ENCODE results near the gene GEMIN4.

GEMIN4 gene

DNA sequence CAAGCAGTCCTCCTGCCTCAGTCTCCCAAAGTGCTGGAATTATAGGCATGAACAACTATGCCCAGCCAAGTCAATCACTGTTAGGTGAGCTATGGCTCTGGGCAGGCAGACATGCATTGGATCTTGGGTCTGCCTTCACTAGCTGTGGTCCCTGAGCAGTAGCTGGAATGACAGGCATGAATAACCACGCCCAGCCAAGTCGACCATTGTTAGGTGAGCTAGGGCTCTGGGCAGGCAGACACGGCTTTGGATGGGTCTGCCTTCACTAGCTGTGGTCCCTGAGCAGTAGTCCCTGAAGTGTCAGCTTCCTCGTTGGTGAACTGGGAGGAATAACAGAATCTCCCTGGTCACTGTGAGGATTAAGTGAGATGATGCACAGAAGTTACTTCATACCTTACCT is 36.5 kb upstream of the GEMIN4 start:
- no peak overlapping the region for H3K27ac ChIP-seq (ENCODE audit: extremely low read depth, low read depth, low read length)
- no peaks in the 10 kb centered on the region for H3K9me3 ChIP-seq (ENCODE audit: control insufficient read depth, insufficient read depth, low read depth, low read length)
- no peak overlapping the region for H3K4me3 ChIP-seq (ENCODE audit: low read depth, low read length)
- H3K36me3 ChIP-seq (ENCODE audit: control insufficient read depth in 2 of 2, insufficient read depth in 1 of 2, low read length in 2 of 2): peaks cover 23 to 90% of the 10 kb centered on the region in 2 experiments
- TF ChIP-seq ZNF416 (tag by site-specific recombination; IDR thresholded peaks at IDR 0.05) (no peak), ZBTB8A (tag by site-specific recombination; IDR thresholded peaks at IDR 0.05) (no peak), MZF1 (tag by site-specific recombination; IDR thresholded peaks at IDR 0.05; ENCODE audit: borderline replicate concordance) (no peak), ZNF324 (tag by site-specific recombination; IDR thresholded peaks at IDR 0.05) (no peak), PBX3 (CRISPR knock-in tag; IDR thresholded peaks at IDR 0.05) (no peak), ZNF548 (tag by site-specific recombination; IDR thresholded peaks at IDR 0.05) (no peak), ZNF658 (tag by site-specific recombination; IDR thresholded peaks at IDR 0.05) (no peak), ZNF211 (tag by site-specific recombination; IDR thresholded peaks at IDR 0.05; ENCODE audit: low read depth) (no peak), ZNF366 (tag by site-specific recombination; conservative IDR thresholded peaks at IDR 0.05) (no peak), FEZF1 (tag by site-specific recombination; IDR thresholded peaks at IDR 0.05) (no peak), YY1 (tag by site-specific recombination; IDR thresholded peaks at IDR 0.05) (no peak)
- TF ChIP-seq, protein P1, sequence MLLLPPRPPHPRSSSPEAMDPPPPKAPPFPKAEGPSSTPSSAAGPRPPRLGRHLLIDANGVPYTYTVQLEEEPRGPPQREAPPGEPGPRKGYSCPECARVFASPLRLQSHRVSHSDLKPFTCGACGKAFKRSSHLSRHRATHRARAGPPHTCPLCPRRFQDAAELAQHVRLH (tag by site-specific recombination; IDR thresholded peaks at IDR 0.05): no peak
- TF ChIP-seq, protein P2, sequence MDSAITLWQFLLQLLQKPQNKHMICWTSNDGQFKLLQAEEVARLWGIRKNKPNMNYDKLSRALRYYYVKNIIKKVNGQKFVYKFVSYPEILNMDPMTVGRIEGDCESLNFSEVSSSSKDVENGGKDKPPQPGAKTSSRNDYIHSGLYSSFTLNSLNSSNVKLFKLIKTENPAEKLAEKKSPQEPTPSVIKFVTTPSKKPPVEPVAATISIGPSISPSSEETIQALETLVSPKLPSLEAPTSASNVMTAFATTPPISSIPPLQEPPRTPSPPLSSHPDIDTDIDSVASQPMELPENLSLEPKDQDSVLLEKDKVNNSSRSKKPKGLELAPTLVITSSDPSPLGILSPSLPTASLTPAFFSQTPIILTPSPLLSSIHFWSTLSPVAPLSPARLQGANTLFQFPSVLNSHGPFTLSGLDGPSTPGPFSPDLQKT (IDR thresholded peaks at IDR 0.05; ENCODE audit: borderline replicate concordance, low read depth, low read length): no peak
- TF ChIP-seq, protein P3, sequence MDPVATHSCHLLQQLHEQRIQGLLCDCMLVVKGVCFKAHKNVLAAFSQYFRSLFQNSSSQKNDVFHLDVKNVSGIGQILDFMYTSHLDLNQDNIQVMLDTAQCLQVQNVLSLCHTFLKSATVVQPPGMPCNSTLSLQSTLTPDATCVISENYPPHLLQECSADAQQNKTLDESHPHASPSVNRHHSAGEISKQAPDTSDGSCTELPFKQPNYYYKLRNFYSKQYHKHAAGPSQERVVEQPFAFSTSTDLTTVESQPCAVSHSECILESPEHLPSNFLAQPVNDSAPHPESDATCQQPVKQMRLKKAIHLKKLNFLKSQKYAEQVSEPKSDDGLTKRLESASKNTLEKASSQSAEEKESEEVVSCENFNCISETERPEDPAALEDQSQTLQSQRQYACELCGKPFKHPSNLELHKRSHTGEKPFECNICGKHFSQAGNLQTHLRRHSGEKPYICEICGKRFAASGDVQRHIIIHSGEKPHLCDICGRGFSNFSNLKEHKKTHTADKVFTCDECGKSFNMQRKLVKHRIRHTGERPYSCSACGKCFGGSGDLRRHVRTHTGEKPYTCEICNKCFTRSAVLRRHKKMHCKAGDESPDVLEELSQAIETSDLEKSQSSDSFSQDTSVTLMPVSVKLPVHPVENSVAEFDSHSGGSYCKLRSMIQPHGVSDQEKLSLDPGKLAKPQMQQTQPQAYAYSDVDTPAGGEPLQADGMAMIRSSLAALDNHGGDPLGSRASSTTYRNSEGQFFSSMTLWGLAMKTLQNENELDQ (tag by site-specific recombination; IDR thresholded peaks at IDR 0.05; ENCODE audit: low read depth): no peak
- TF ChIP-seq, protein P4, sequence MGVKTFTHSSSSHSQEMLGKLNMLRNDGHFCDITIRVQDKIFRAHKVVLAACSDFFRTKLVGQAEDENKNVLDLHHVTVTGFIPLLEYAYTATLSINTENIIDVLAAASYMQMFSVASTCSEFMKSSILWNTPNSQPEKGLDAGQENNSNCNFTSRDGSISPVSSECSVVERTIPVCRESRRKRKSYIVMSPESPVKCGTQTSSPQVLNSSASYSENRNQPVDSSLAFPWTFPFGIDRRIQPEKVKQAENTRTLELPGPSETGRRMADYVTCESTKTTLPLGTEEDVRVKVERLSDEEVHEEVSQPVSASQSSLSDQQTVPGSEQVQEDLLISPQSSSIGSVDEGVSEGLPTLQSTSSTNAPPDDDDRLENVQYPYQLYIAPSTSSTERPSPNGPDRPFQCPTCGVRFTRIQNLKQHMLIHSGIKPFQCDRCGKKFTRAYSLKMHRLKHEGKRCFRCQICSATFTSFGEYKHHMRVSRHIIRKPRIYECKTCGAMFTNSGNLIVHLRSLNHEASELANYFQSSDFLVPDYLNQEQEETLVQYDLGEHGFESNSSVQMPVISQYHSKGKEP (tag by site-specific recombination; IDR thresholded peaks at IDR 0.05): no peak
- CTCF ChIA-PET: interaction anchor here (1.6 kb wide), 1 partner anchor 192 kb away, joined by 4 read pairs; no protein-coding TSS in a partner anchor
- H3K4me1 ChIP-seq (ENCODE audit: control insufficient read depth, insufficient read depth, low read length): no peaks in the 10 kb centered on the region
- POLR2A ChIA-PET: interaction anchor here (0.7 to 2.3 kb wide), 5 partner anchors 36 to 192 kb away, joined by 3 to 8 read pairs (median 5); partner anchors contain the start of gene NXN

DNA sequence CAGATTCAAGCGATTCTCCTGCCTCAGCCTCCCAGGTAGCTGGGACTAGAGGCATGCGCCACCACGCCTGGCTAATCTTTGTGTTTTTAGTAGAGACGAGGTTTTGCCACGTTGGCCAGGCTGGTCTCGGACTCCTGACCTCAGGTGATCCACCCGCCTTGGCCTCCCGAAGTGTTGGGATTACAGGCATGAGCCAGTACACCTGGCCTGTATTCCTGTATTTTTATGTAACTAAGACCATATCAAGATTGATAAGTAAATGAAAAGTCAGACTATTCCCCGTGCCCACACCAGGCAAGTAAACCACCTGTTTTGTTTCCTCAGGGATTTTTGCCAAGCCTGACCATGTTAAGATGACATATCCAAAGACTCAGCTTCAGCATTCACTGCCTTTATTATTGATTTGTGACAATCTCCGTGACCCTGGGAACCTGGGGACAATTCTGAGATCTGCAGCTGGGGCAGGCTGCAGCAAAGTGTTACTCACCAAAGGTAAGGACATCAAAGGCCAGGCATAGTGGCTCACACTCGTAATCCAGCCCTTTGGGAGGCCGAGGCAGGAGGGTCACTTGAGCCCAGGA is 35.7 kb upstream of the GEMIN4 start:
- Histone ChIP-seq H3K27ac (ENCODE audit: extremely low read depth, low read depth, low read length) (no peak overlapping the region), H3K36me3 (ENCODE audit: control insufficient read depth in 2 of 2, insufficient read depth in 1 of 2, low read length in 2 of 2) (peaks cover 23 to 86% of the 10 kb centered on the region in 2 experiments), H3K9me3 (ENCODE audit: control insufficient read depth, insufficient read depth, low read depth, low read length) (no peaks in the 10 kb centered on the region), H3K4me3 (ENCODE audit: low read depth, low read length) (no peak overlapping the region), H3K4me1 (ENCODE audit: control insufficient read depth, insufficient read depth, low read length) (peaks cover 2% of the 10 kb centered on the region; the same call in 1 of the 2 replicates)
- ChIA-PET CTCF (no interaction called here), POLR2A (interaction anchor here (0.7 to 2.3 kb wide), 2 partner anchors 101 to 192 kb away, joined by 7 to 8 read pairs; partner anchors contain the start of gene NXN)
- TF ChIP-seq ZNF701 (tag by site-specific recombination; IDR thresholded peaks at IDR 0.05): no peak
- TF ChIP-seq PRDM2 (tag by site-specific recombination; IDR thresholded peaks at IDR 0.05; ENCODE audit: borderline replicate concordance): no peak
- TF ChIP-seq, protein P5, sequence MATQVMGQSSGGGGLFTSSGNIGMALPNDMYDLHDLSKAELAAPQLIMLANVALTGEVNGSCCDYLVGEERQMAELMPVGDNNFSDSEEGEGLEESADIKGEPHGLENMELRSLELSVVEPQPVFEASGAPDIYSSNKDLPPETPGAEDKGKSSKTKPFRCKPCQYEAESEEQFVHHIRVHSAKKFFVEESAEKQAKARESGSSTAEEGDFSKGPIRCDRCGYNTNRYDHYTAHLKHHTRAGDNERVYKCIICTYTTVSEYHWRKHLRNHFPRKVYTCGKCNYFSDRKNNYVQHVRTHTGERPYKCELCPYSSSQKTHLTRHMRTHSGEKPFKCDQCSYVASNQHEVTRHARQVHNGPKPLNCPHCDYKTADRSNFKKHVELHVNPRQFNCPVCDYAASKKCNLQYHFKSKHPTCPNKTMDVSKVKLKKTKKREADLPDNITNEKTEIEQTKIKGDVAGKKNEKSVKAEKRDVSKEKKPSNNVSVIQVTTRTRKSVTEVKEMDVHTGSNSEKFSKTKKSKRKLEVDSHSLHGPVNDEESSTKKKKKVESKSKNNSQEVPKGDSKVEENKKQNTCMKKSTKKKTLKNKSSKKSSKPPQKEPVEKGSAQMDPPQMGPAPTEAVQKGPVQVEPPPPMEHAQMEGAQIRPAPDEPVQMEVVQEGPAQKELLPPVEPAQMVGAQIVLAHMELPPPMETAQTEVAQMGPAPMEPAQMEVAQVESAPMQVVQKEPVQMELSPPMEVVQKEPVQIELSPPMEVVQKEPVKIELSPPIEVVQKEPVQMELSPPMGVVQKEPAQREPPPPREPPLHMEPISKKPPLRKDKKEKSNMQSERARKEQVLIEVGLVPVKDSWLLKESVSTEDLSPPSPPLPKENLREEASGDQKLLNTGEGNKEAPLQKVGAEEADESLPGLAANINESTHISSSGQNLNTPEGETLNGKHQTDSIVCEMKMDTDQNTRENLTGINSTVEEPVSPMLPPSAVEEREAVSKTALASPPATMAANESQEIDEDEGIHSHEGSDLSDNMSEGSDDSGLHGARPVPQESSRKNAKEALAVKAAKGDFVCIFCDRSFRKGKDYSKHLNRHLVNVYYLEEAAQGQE (tag by site-specific recombination; IDR thresholded peaks at IDR 0.05): no peak
